Astrocyte of the spinal cord (primary cell): ENCODE measurements around the gene CHFR.

Experiments used
- DNase-seq: peaks from one replicate; pipeline ENCODE4 v3.0.0; 2011; ENCODE audit warnings: low read depth, low spot score
- H3K4me3 ChIP-seq: 2 replicates; pipeline ENCODE4 v1.5.1; 2011; ENCODE audit warnings: low read depth, mild to moderate bottlenecking, low read length, moderate library complexity
- in situ Hi-C: cut with HindIII; loops from 2 replicates; pipeline ENCODE4 v1.10.0; 2017; ENCODE audit warnings: low sequenced_read_pairs
- TF ChIP-seq, protein P1 (sequence below): IDR thresholded peaks from 2 replicates; pipeline ENCODE4 v1.5.1; 2012; ENCODE audit warnings: low read depth, mild to moderate bottlenecking, low read length, inconsistent platforms

Gene CHFR

DNA sequence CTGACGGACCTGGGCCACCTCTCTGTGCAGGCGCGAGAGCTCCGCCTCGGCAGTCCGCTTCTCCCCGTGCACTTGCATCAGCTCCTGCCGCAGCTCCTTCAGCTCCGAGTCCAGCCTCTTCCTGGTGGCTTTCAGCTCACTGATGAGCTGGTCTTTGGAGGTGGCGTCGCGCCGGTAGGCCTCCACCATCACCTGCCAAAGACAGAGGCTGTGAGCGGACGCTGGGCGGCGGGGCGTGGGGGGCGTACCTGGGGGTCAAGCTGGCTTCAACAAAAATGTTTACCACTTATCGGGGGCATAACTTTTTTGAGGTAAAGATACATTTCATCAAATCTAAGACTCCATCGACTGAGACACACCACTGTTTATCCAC lies 98.3 kb downstream of the CHFR start:
- TF ChIP-seq, protein P1, sequence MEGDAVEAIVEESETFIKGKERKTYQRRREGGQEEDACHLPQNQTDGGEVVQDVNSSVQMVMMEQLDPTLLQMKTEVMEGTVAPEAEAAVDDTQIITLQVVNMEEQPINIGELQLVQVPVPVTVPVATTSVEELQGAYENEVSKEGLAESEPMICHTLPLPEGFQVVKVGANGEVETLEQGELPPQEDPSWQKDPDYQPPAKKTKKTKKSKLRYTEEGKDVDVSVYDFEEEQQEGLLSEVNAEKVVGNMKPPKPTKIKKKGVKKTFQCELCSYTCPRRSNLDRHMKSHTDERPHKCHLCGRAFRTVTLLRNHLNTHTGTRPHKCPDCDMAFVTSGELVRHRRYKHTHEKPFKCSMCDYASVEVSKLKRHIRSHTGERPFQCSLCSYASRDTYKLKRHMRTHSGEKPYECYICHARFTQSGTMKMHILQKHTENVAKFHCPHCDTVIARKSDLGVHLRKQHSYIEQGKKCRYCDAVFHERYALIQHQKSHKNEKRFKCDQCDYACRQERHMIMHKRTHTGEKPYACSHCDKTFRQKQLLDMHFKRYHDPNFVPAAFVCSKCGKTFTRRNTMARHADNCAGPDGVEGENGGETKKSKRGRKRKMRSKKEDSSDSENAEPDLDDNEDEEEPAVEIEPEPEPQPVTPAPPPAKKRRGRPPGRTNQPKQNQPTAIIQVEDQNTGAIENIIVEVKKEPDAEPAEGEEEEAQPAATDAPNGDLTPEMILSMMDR = no peak
- DNase-seq = no peak
- no peak overlapping the region for H3K4me3 ChIP-seq
- in situ Hi-C loops = no loop called here

DNA sequence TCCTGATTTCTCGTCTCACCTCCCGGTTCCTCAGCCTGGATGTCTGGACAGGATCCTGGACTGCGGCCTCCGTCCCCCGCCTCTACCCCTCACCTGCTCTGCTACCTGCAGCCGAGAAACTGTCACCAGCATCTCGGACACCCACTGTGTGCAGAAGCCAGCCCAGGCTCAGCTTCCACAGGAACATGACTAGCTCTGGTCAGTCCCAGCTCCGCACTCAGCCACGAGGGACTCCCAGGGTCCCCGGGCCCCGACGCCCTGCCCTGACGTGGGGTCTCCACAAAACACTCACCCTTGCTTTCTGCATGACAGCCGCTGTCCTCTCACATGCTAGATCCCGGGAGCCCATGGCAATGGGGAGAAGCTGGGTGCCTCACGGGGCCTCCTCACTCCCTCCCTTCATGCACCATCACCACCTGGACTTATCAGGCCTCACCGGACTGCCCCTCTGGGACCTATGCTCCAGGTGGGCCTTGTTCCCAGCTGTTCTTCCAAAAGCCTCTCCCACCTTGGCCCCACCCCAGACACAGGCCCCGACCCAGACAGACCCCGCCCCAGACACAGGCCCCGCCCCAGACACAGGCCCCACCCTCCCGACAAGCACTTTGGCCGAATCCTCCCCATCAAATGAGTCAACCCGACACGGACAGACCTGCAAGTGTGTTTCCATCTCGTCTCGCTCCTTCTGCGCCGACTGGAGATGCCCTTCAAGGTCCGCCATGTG lies 98.9 kb downstream of the CHFR start:
- DNase-seq = no peak
- TF ChIP-seq, protein P1 = no peak
- in situ Hi-C loops = no loop called here
- H3K4me3 ChIP-seq = no peak overlapping the region

DNA sequence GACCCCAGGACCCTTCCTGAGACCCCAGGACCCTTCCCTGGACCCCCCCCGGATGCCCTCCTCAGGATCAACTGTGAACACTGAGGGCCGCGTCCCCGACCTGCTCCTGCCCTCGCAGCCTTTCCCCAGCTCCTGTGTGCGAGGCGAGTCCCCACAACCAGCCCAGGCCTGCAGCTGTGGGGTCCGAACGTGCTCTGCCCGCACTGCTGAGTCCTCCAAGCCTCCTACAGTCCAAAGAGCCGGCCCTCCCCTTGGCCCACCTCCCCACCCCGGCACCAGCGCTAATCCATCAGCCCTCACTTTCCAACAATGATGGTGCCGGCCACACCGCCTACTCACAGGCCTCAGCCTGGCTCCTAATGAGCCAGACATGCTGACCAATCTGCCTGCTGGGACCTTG lies 99.5 kb downstream of the CHFR start:
- H3K4me3 ChIP-seq = no peak overlapping the region
- no peak for DNase-seq
- in situ Hi-C loops = no loop called here
- TF ChIP-seq, protein P1 = no peak

DNA sequence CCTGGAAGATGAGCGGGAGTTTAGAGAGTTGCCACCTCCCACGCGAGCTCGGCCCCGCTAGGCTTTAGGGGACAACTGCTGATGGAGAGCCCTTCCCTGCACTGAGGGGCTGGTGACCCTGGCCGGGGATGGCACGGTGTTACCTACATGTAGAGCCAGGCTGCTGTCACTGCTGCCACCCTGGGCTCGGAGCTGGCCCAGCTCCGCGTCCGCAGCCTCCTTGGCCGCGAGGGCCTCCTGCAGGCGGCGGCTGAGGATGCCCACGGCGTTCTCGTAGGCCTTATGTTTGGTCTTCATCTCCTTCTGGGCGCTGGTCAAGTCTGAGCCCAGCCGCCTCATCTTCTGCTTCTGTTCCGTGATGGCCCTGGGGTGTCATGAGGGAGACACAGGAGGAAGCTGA lies 101.2 kb downstream of the CHFR start:
- TF ChIP-seq, protein P1 = no peak
- no peak for DNase-seq
- in situ Hi-C loops = no loop called here
- H3K4me3 ChIP-seq = no peak overlapping the region

DNA sequence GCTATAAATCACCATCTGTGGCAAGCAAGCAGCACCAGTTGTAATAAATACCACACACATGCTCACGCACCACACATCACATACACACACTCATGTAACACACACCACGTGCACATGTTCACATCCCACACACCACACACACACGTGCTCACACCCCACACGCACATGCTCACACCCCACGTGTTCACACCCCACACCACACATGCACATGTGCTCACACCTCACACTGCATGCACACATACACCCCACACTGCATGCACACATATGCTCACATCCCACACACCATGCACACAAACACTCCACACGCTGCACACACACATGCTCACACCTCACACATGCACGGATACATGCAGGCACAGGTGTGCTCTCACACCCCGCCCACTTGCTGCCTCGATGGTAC lies 102.8 kb downstream of the CHFR start:
- TF ChIP-seq, protein P1 = no peak
- H3K4me3 ChIP-seq = no peak overlapping the region
- no peak for DNase-seq
- in situ Hi-C loops = no loop called here

DNA sequence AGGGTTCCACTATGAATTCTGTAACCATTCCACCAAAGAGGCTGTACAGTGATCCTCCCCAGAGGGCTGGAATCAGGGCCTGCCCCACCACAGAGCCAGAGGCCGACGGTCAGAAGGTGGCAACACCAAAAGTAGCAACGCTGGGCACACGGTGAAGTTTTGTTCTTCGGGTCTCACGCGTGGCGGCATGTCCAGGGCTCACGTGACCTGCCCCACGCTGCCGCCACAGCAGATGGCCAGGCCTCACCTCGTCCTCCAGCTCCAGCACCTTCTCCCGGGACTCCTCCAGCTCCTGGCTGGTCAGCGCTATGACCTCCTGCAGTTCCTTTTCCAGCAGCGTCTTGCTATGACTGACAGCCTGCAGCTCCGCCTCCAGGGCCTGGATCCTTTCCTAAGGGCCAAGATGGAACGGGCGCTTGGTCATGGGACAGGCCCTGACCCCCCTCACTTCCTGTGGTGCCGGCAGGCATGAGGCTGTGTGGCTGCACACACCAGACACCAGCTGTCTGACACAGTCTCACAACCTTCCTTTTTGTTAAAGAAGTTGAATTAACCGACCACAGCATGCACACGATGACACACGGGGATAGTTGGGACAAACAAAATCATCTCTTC lies 103.4 kb downstream of the CHFR start:
- TF ChIP-seq, protein P1 = no peak
- in situ Hi-C loops = no loop called here
- DNase-seq = no peak
- H3K4me3 ChIP-seq = no peak overlapping the region
